ENCODE results near the gene COG3.

- TF ChIP-seq EZH2 (IDR thresholded peaks at IDR 0.05; ENCODE audit: borderline replicate concordance, low read depth, low read length, severe bottlenecking) = no peak
- no peak for TF ChIP-seq POLR2AphosphoS5 (IDR thresholded peaks at IDR 0.05; ENCODE audit: insufficient read depth, low read depth, low read length)
- TF ChIP-seq MYC (IDR thresholded peaks at IDR 0.05; ENCODE audit: low read depth, low read length) = no peak
- TF ChIP-seq CTCF (IDR thresholded peaks at IDR 0.05; ENCODE audit: extremely low read depth in 1 of 2, insufficient read depth in 1 of 2, low read depth in 1 of 2, low read length in 2 of 2) = no peak
- no peak for TF ChIP-seq POLR2A (IDR thresholded peaks at IDR 0.05; ENCODE audit: low read depth, low read length)
- TF ChIP-seq FOS (IDR thresholded peaks at IDR 0.05; ENCODE audit: borderline replicate concordance, insufficient read depth, low read length) = no peak
- TF ChIP-seq MAX (IDR thresholded peaks at IDR 0.05; ENCODE audit: insufficient read depth, insufficient read length) = no peak
These were observed 36.4 kb downstream of the COG3 start for GRCh38 chr13:45501175-45501526.
